GM19438 (cell line): Measurements from ENCODE around the gene COX6A2.

Experiments used
- ATAC-seq: cut with Tn5 transposase; IDR thresholded peaks from one replicate; pipeline ENCODE4 v1.9.1; 2021; ENCODE audit warnings: low read depth; ENCODE audit not compliant: unreplicated experiment

Gene COX6A2

GRCh38 chr16:31428279-31428597 lies at the start of gene COX6A2:
COX6A2 (minus strand) TSS chr16:31428360; CDS start chr16:31428325, 35 bp downstream.
- no peak for ATAC-seq

- no peak for ATAC-seq
Observed at GRCh38 chr16:31477220-31478216, 49.4 kb upstream of the COX6A2 start.

- ATAC-seq: no peak
Observed at GRCh38 chr16:31476303-31477219, 48.4 kb upstream of the COX6A2 start.

- no peak for ATAC-seq
Observed at GRCh38 chr16:31475946-31476302, 47.8 kb upstream of the COX6A2 start.

DNA sequence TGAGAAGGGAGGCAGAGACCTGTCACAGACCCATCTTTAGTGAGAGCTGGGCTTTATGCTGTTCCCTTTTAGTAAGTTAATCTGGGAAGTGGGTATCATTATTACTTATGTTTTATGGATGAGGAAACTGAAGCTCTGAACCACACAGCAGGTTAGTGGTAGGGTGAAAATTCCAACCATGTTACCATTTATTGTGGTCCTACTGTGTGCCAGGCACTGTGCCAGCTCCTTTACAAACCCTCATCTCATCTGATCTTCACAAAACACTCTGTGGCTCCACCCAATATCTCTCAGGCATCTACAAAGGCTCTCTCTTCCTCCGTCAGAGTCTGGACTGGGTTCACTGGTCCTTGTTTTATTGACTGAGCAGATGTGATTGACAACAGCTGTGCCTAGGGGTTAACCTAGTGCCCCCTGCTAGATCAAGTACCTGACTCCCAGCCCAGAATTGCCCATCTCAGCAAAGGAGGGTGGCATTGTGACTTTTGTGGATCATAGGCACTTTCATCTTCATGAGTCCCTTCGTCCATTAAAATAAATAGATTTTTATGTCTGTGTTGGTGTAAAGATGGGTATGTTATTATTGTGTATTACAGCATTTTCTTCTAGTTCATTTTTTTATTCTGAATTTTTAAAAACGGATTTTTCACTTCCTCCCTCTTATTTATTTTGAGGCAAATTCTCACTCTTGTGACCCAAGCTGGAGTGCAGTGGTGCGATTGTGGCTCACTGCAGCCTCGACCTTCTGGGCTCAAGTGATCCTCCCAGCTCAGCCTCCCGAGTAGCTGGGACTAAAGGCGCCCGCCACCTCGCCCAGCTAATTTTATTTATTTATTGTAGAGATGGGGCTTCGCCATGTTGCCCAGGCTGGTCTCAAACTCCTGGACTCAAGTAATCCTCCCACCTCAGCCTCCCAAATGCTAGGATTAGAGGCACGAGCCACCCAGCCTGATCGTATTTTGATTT lies 46.9 kb upstream of the COX6A2 start:
- no peak for ATAC-seq

- ATAC-seq: no peak
Observed at GRCh38 chr16:31474173-31474714, 46.1 kb upstream of the COX6A2 start.

DNA sequence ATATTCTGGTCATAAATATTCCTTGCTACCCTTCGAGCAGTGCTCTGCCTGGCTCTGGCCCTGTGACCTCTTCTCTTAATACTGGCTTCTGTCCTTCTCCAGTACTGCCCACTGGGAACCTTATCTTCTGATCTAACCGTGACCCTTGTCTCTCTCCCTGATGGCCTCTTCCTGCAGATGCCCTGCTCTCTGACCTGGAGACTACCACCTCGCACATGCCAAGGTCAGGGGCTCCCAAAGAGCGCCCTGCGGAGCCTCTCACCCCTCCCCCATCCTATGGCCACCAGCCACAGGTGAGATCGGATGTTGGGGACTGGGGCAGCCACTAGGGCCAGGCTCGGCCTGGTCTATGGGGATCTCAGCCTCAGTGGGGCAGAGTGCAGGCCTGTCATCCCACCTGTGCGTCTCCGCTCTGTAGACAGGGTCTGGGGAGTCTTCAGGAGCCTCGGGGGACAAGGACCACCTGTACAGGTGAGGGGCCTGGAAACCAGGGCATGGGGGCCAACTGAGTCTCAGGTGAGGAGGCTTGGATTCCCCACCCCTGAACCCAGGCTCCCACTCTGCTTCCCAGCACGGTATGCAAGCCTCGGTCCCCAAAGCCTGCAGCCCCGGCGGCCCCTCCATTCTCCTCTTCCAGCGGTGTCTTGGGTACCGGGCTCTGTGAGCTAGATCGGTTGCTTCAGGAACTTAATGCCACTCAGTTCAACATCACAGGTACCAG lies 45.3 kb upstream of the COX6A2 start:
- no peak for ATAC-seq

- ATAC-seq: no peak
Observed at GRCh38 chr16:31472709-31473203, 44.6 kb upstream of the COX6A2 start.

DNA sequence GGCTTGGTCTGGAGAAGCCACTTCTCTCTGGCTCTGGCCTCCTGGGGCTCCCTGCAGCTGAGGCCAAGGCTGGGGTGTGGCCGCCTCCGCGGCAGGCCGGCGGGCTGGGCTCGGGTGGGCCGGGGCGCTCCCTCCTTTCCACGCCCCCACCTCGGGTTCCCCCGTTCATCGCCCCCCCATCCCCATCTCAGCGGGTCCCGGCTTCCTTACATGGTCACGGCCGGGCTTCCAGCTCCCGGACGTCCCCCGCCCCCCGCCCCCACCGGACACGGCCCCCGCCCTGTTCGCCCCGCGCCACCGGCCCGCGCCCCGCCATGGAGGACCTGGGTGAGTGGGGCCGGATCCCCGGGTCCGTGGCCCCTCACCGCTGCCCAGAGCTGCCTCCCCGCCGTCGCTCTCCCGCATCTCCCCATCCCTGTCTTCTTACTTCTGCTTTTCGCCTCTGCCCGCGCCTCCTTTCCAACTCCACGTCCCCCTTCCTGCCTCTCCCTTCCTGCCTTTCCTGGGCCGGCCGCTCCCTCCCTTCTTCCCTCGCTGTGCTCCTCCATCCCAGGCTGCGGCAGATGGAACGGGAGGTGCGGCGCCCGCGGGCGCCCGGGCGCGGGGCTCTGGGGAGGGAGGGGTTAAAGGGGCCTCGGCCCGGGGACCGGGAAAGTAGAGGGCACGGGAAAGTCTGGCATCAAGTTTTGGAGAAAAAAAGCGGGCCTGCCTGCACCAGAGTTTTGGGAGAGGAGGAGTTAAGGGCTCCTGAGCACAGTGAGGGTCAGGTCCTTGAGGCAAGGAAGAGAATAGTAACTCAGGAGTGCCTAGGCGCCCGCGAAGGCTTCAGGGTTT lies 43.9 kb upstream of the COX6A2 start, which contains the start of gene TGFB1I1:
TSS of gene TGFB1I1 (plus strand) at position 278 of the 834 bp plus-strand sequence. CDS start at position 315, 37 bp downstream.
- ATAC-seq: no peak

DNA sequence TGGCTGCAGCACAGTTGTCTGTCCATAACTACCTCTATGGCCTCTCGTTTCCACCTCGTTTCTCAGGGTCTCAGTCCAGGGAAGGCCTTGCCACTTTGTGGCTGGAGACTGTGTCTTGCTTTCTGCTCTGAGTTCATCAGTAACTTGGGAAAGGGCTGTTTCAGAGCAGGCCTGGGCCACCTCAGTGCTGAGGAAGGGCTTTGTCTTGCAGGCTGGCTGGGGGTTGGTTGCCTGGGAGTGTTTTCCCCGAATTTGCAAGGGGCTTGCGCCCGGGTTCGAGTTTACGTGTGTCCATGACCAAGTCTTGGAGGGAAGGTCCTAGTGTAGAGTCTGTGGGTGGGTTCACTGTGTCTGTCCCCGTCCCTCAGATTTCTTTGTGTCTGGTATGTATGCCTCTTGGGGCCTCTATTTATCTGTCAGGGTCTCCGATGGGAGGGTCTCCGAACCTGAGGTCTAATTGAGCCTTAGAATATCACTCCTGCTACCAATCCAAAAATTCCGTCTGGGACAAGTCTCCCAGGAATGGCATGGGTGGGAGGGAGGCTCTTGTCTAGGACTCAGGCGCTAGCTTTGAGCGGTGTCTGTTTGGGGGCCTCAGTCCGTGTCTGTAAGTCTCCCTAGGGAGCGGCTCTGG lies 43.2 kb upstream of the COX6A2 start:
- no peak for ATAC-seq

DNA sequence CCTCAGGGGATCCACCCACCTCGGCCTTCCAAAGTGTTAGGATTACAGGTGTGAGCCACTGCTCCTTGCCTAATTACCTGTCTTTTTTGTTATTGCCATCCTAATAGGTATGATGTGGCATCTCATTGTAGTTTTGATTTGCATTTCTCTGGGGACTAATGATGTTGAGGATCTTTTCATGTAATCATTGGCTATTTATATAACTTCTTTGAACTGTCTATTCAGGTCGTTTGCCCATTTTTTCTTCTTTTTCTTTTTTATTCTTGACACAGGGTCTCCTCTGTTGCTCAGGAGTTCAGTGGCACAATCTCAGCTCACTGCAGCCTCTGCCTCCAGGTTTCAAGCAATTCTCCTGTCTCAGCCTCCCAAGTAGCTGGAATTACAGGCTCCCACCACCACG lies 42.5 kb upstream of the COX6A2 start:
- no peak for ATAC-seq

DNA sequence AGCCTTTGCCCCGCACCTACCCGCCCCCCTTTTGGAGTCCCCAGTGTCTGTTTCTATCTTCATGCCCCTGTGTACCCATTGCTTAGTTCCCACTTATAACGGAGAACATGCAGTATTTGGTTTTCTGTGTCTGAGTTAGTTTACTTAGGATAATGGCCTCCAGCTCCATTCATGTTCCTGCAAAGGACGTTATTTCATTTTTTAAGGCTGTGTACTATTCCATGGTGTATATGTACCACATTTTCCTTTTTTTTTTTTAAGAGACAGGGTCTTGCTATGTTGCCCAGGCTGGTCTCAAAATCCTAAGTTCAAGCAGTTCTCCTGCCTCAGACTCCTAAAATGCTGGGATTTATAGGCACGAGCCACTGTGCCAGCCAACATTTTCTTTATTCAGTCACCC lies 39.7 kb upstream of the COX6A2 start:
- no peak for ATAC-seq

DNA sequence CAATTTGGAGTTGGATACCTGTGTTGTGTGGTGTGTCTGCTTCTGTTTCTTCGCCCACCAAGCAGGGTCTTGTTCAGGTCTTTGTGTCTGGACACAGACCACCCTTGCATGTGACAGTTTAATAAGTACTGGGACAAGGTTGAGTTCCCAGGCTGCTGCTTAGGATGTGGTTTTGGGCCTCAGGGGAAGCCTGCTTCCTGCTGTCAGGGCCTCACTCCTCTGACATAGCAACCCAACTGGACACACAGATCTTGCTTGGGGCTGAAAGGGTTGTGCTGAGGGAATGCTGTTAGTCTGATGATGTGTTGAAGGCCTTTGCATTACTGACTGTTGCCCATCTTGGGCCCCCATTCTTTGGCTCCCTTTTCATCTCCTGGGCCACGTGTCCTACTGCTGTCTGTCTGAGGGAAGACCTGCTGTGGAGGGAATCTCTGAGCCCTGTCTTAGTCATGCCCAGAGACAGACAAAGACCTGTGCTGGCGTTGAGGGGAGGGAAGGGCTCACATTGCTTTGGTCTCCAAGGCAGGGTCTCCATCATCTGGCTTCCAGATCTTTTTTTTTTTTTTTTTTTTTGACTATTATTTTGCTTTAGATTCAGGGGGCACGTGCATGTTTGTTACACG lies 39.1 kb upstream of the COX6A2 start:
- peak; percentile 80 for ATAC-seq

GRCh38 chr16:31466381-31466841 lies 38.3 kb upstream of the COX6A2 start:
- ATAC-seq: no peak

DNA sequence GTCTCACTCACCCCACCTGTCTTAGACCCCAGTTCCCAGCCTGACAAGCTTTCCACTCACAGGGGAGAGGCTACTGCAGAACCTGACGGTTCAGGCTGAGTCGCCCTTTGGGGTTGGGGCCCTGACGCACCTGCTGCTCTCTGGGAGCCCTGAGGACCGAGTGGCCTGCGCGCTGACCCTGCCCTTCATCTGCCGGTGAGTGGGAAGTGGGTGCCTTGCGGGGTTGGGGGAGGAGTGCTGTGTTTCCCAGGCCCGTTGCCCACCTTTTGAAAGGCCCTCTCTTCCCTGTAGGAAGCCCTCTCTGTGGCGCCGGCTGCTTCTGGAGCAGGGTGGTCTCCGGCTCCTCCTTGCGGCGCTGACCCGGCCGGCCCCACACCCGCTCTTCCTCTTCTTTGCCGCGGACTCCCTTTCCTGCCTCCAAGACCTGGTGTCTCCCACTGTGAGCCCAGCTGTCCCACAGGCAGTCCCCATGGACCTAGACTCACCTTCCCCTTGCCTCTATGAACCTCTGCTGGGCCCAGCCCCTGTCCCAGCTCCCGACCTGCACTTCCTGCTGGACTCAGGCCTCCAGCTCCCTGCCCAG lies 37.7 kb upstream of the COX6A2 start:
- ATAC-seq: no peak

DNA sequence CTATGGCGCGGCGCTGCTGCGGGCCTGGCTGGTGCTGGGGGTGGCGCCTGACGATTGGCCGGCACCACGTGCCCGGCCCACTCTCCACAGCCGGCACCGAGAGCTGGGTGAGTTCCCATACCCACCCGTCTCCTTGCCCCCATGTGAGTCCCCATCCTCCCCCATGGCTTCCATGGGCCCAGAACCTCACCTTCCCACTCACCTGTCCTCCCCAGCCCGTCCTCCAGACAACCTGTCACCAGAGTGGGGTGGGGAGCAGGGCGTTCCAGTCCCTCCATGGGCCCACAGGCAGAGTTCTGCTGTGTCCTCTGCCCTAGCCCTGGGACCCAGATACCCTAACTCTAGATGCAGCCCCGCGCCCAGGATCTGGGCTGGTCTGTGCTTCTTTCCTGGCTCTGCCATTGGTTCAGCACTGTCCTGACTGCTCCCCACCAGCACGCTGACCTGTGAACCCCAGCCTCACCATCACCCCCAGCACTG lies 36.7 kb upstream of the COX6A2 start:
- ATAC-seq: no peak

GRCh38 chr16:31464348-31464769 lies 36.2 kb upstream of the COX6A2 start:
- ATAC-seq: no peak
